Measurements from ENCODE around the gene TRIP6. TPM values are rescaled to one million over a fixed set of nuclear protein-coding genes. Genes with fewer than 3 reads are reported as not detected.

TRIP6 gene
- total and polyA plus RNA-seq, 2 donors (not counting 3 experiments of a cell fraction or from before 2014, with no cell fraction given) = 90.3 TPM

DNA sequence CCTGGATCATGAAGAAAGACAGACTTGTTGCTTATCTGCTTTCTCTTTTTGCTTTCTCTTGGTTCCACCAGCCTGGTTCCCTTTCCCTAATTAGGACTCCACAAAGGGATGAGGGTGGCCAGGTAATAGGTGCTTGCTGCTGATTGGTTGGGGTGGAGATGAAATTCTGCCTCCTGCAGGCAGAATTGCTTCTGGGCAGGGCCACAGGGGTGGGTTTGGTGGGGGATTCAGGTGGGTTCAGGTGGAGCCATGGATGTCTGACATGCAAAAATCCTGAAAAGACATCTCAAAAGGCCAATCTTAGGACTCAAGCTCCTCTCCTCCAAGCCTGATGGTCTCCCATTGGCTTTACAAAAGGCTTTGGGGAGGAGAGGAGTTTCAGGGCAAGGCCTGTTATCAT is 53.9 kb downstream of the TRIP6 start:
- Histone ChIP-seq H3K4me2 (ENCODE audit: insufficient read depth, low read length) (no peak overlapping the region), H2AFZ (ENCODE audit: low read depth, low read length) (no peak overlapping the region), H3K79me2 (ENCODE audit: control insufficient read depth, insufficient read depth, low read length) (no peaks in the 10 kb centered on the region), H3K27ac (ENCODE audit: insufficient read depth, low read depth, low read length) (no peak overlapping the region), H3K4me1 (ENCODE audit: control insufficient read depth, extremely low read depth, insufficient read depth, low read length) (no peaks in the 10 kb centered on the region), H3K4me3 (replicated peaks in 1 of 3; ENCODE audit: insufficient read depth in 1 of 3, low read depth in 1 of 3, low read length in 3 of 3) (no peak overlapping the region), H3K9me1 (replicated peaks; ENCODE audit: control insufficient read depth, extremely low read depth, insufficient read depth, low read length) (no peaks in the 10 kb centered on the region), H4K20me1 (replicated peaks; ENCODE audit: control insufficient read depth, extremely low read depth, insufficient read depth, low read length) (no peaks in the 10 kb centered on the region), H3K36me3 (ENCODE audit: control insufficient read depth in 2 of 2, extremely low read depth in 1 of 2, insufficient read depth in 2 of 2, low read length in 2 of 2) (no peaks in the 10 kb centered on the region), H3K27me3 (ENCODE audit: control insufficient read depth in 2 of 2, insufficient read depth in 2 of 2, low read length in 2 of 2) (peaks cover 2 to 5% of the 10 kb centered on the region in 2 experiments), H3K9ac (replicated peaks; ENCODE audit: extremely low read depth, insufficient read depth, low read length) (no peak overlapping the region), H3K9me3 (replicated peaks; ENCODE audit: control insufficient read depth, insufficient read depth, low read length) (no peaks in the 10 kb centered on the region)
- dilution Hi-C loops (cut with MboI; ENCODE audit: extremely low pct_ligation_motif_present, low sequenced_read_pairs) (no loop called here), intact Hi-C loops (cut with micrococcal nuclease) (no loop called here)
- POLR2A ChIA-PET = no interaction called here
- no TSS peak for BruUV-seq (replicated peaks)
- DNase-seq (ENCODE audit: low read depth, low spot score) (no peak), FAIRE-seq (no peak)
- CTCF ChIA-PET = no interaction called here
- no peak for TF ChIP-seq GATA2 (IDR thresholded peaks at IDR 0.05; ENCODE audit: insufficient read depth, insufficient read length, low read depth, low read length)
- TF ChIP-seq, protein P1, sequence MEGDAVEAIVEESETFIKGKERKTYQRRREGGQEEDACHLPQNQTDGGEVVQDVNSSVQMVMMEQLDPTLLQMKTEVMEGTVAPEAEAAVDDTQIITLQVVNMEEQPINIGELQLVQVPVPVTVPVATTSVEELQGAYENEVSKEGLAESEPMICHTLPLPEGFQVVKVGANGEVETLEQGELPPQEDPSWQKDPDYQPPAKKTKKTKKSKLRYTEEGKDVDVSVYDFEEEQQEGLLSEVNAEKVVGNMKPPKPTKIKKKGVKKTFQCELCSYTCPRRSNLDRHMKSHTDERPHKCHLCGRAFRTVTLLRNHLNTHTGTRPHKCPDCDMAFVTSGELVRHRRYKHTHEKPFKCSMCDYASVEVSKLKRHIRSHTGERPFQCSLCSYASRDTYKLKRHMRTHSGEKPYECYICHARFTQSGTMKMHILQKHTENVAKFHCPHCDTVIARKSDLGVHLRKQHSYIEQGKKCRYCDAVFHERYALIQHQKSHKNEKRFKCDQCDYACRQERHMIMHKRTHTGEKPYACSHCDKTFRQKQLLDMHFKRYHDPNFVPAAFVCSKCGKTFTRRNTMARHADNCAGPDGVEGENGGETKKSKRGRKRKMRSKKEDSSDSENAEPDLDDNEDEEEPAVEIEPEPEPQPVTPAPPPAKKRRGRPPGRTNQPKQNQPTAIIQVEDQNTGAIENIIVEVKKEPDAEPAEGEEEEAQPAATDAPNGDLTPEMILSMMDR (IDR thresholded peaks at IDR 0.05; ENCODE audit: extremely low read depth in 1 of 2, insufficient read depth in 1 of 2, low read depth in 1 of 2, low read length in 2 of 2) = no peak
- no peak for TF ChIP-seq EZH2 (IDR thresholded peaks at IDR 0.05; ENCODE audit: borderline replicate concordance, low read depth, low read length, severe bottlenecking)
- no peak for TF ChIP-seq POLR2A (IDR thresholded peaks at IDR 0.05; ENCODE audit: low read depth, low read length)
- no peak for TF ChIP-seq JUN (IDR thresholded peaks at IDR 0.05; ENCODE audit: borderline replicate concordance, insufficient read depth, insufficient read length, low read depth)
- TF ChIP-seq, protein P2, sequence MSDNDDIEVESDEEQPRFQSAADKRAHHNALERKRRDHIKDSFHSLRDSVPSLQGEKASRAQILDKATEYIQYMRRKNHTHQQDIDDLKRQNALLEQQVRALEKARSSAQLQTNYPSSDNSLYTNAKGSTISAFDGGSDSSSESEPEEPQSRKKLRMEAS (IDR thresholded peaks at IDR 0.05; ENCODE audit: insufficient read depth, insufficient read length) = no peak
- TF ChIP-seq POLR2AphosphoS5 (IDR thresholded peaks at IDR 0.05; ENCODE audit: insufficient read depth, low read depth, low read length) = no peak
- TF ChIP-seq MYC (IDR thresholded peaks at IDR 0.05; ENCODE audit: low read depth, low read length) = no peak
- no peak for TF ChIP-seq FOS (IDR thresholded peaks at IDR 0.05; ENCODE audit: borderline replicate concordance, insufficient read depth, low read length)

Small RNA genes lying within 50 kb of the gene (microRNA-seq; reads per million reads assigned to microRNA genes)
- not detected for gene MIR6875 (ENCODE audit: borderline number of aligned reads, borderline replicate concordance)

Small RNA genes lying within 50 kb of the gene (small RNA-seq; reads per million reads assigned to genes)
- gene RN7SL549P (ENCODE audit: insufficient read depth, insufficient read length, low read depth, low replicate concordance) (not detected), gene RN7SL750P (ENCODE audit: insufficient read depth, insufficient read length, low read depth, low replicate concordance) (not detected)

Other genes starting within 250 kb of the TRIP6 start
- gene TFR2, start 225.8 kb upstream of the TRIP6 start, total RNA-seq = 0.60 and 0.95 TPM in 2 replicates
- 0.32 and 0.37 TPM in 2 replicates for gene TFR2, start 225.8 kb upstream of the TRIP6 start, polyA plus RNA-seq
- not detected in 2 replicates for gene ACTL6B, start 210.9 kb upstream of the TRIP6 start, total RNA-seq
- gene ACTL6B, start 210.9 kb upstream of the TRIP6 start, polyA plus RNA-seq = not detected in 2 replicates
- 297 and 300 TPM in 2 replicates for gene GNB2, start 193.6 kb upstream of the TRIP6 start, total RNA-seq
- 433 and 502 TPM in 2 replicates for gene GNB2, start 193.6 kb upstream of the TRIP6 start, polyA plus RNA-seq
- 37.3 and 46.3 TPM in 2 replicates for gene GIGYF1, start 173.1 kb upstream of the TRIP6 start, total RNA-seq
- 13.6 and 17.2 TPM in 2 replicates for gene GIGYF1, start 173.1 kb upstream of the TRIP6 start, polyA plus RNA-seq
- gene POP7, start 161.3 kb upstream of the TRIP6 start, total RNA-seq = 47.4 and 48.0 TPM in 2 replicates
- gene POP7, start 161.3 kb upstream of the TRIP6 start, polyA plus RNA-seq = 48.8 and 68.2 TPM in 2 replicates
- not detected in 2 replicates for gene EPO, start 146.9 kb upstream of the TRIP6 start, total RNA-seq
- gene EPO, start 146.9 kb upstream of the TRIP6 start, polyA plus RNA-seq = not detected in 2 replicates
- gene ZAN, start 133.8 kb upstream of the TRIP6 start, total RNA-seq = not detected in 2 replicates
- not detected in 2 replicates for gene ZAN, start 133.8 kb upstream of the TRIP6 start, polyA plus RNA-seq
- gene EPHB4, start 39.9 kb upstream of the TRIP6 start, total RNA-seq = 148 and 193 TPM in 2 replicates
- gene EPHB4, start 39.9 kb upstream of the TRIP6 start, polyA plus RNA-seq = 240 and 274 TPM in 2 replicates
- gene SLC12A9, start 14.7 kb upstream of the TRIP6 start, total RNA-seq = 30.1 and 35.0 TPM in 2 replicates
- gene SLC12A9, start 14.7 kb upstream of the TRIP6 start, polyA plus RNA-seq = 37.0 and 37.5 TPM in 2 replicates
- gene SRRT, start 7.7 kb downstream of the TRIP6 start, total RNA-seq = 199 and 202 TPM in 2 replicates
- 51.9 and 58.6 TPM in 2 replicates for gene SRRT, start 7.7 kb downstream of the TRIP6 start, polyA plus RNA-seq
- gene UFSP1, start 22.3 kb downstream of the TRIP6 start, total RNA-seq = 0.93 and 1.6 TPM in 2 replicates
- gene UFSP1, start 22.3 kb downstream of the TRIP6 start, polyA plus RNA-seq = 0.84 and 1.1 TPM in 2 replicates
- gene ACHE, start 28.5 kb downstream of the TRIP6 start, total RNA-seq = 0.18 TPM in 2 replicates
- 0.28 and 0.48 TPM in 2 replicates for gene ACHE, start 28.5 kb downstream of the TRIP6 start, polyA plus RNA-seq
- not detected in 2 replicates for gene MUC3A, start 82.1 kb downstream of the TRIP6 start, total RNA-seq
- not detected in 2 replicates for gene MUC3A, start 82.1 kb downstream of the TRIP6 start, polyA plus RNA-seq
- gene MUC12, start 102.2 kb downstream of the TRIP6 start, total RNA-seq = not detected in 2 replicates
- gene MUC12, start 102.2 kb downstream of the TRIP6 start, polyA plus RNA-seq = not detected in 2 replicates
- gene MUC17, start 152.7 kb downstream of the TRIP6 start, total RNA-seq = not detected in 2 replicates
- gene MUC17, start 152.7 kb downstream of the TRIP6 start, polyA plus RNA-seq = not detected in 2 replicates
- gene TRIM56, start 218.1 kb downstream of the TRIP6 start, total RNA-seq = 21.8 and 25.1 TPM in 2 replicates
- gene TRIM56, start 218.1 kb downstream of the TRIP6 start, polyA plus RNA-seq = 1.9 and 2.3 TPM in 2 replicates